KOPT-K1 (cell line): Measurements from ENCODE around the gene GGT6.

Source experiments
- H3K27ac ChIP-seq: fragments of 200-600 bp; sonication (generic); 2 replicates; pipeline ENCODE4 v1.5.1; 2016; ENCODE audit warnings: antibody characterized with exemption, mild to moderate bottlenecking, low read depth, low read length; ENCODE audit not compliant: poor library complexity, severe bottlenecking
- H3K36me3 ChIP-seq: fragments of 200-600 bp; sonication (generic); 2 replicates; pipeline ENCODE4 v1.5.1; 2017; ENCODE audit warnings: antibody characterized with exemption, mild to moderate bottlenecking, low read length, moderate library complexity; ENCODE audit not compliant: insufficient read depth
- H3K9me3 ChIP-seq: fragments of 200-600 bp; sonication (generic); 2 replicates; pipeline ENCODE4 v1.5.1; 2017; ENCODE audit warnings: antibody characterized with exemption, low read length, mild to moderate bottlenecking; ENCODE audit not compliant: insufficient read depth, poor library complexity, severe bottlenecking

GGT6 gene

GRCh38 chr17:4535667-4536258 is 24.6 kb downstream of the GGT6 start:
- H3K27ac ChIP-seq = no peak overlapping the region
- no peaks in the 10 kb centered on the region for H3K9me3 ChIP-seq
- H3K36me3 ChIP-seq = peaks cover 43% of the 10 kb centered on the region

- no peak overlapping the region for H3K27ac ChIP-seq
Measured at GRCh38 chr17:4534928-4535666, 25.3 kb downstream of the GGT6 start.

GRCh38 chr17:4534515-4534914 is 25.9 kb downstream of the GGT6 start:
- Histone ChIP-seq H3K9me3 (no peaks in the 10 kb centered on the region), H3K36me3 (peaks cover 30% of the 10 kb centered on the region), H3K27ac (no peak overlapping the region)

More at GRCh38 chr17:4534928-4535666, 25.3 kb downstream of the GGT6 start:
- H3K9me3 ChIP-seq = no peaks in the 10 kb centered on the region
- peaks cover 36% of the 10 kb centered on the region for H3K36me3 ChIP-seq

GRCh38 chr17:4533523-4534504 is 26.6 kb downstream of the GGT6 start:
- Histone ChIP-seq H3K27ac (no peak overlapping the region), H3K9me3 (no peaks in the 10 kb centered on the region), H3K36me3 (peaks cover 23% of the 10 kb centered on the region)

- Histone ChIP-seq H3K27ac (no peak overlapping the region), H3K36me3 (peaks cover 15% of the 10 kb centered on the region), H3K9me3 (no peaks in the 10 kb centered on the region)
Measured at GRCh38 chr17:4532860-4533522, 27.4 kb downstream of the GGT6 start.

GRCh38 chr17:4531988-4532736 is 28.2 kb downstream of the GGT6 start:
- no peak overlapping the region for H3K27ac ChIP-seq
- peaks cover 7% of the 10 kb centered on the region; the same call in 1 of the 2 replicates for H3K36me3 ChIP-seq
- H3K9me3 ChIP-seq = no peaks in the 10 kb centered on the region

- no peak overlapping the region for H3K27ac ChIP-seq
- no peaks in the 10 kb centered on the region for H3K36me3 ChIP-seq
- no peaks in the 10 kb centered on the region for H3K9me3 ChIP-seq
Measured at GRCh38 chr17:4530799-4531730, 29.3 kb downstream of the GGT6 start.

- Histone ChIP-seq H3K36me3 (no peaks in the 10 kb centered on the region), H3K27ac (no peak overlapping the region), H3K9me3 (no peaks in the 10 kb centered on the region)
Measured at GRCh38 chr17:4529533-4530152, 30.7 kb downstream of the GGT6 start.

GRCh38 chr17:4527566-4528125 is 32.7 kb downstream of the GGT6 start:
- Histone ChIP-seq H3K36me3 (no peaks in the 10 kb centered on the region), H3K9me3 (no peaks in the 10 kb centered on the region), H3K27ac (no peak overlapping the region)

GRCh38 chr17:4527134-4527533 is 33.2 kb downstream of the GGT6 start:
- Histone ChIP-seq H3K36me3 (no peaks in the 10 kb centered on the region), H3K9me3 (no peaks in the 10 kb centered on the region), H3K27ac (no peak overlapping the region)

- no peaks in the 10 kb centered on the region for H3K9me3 ChIP-seq
- H3K36me3 ChIP-seq = no peaks in the 10 kb centered on the region
- no peak overlapping the region for H3K27ac ChIP-seq
Measured at GRCh38 chr17:4525691-4526397, 34.5 kb downstream of the GGT6 start.

GRCh38 chr17:4523946-4524345 is 36.4 kb downstream of the GGT6 start:
- H3K27ac ChIP-seq = no peak overlapping the region
- no peaks in the 10 kb centered on the region for H3K36me3 ChIP-seq

More at GRCh38 chr17:4523946-4524345, 36.4 kb downstream of the GGT6 start:
- H3K9me3 ChIP-seq = no peaks in the 10 kb centered on the region
